H1 (cell line): ENCODE results near the gene CFAP61.

ENCODE experiments used
- BRCA1 ChIP-seq: IDR thresholded peaks from 2 replicates; pipeline ENCODE4 v1.6.1; 2012; ENCODE audit warnings: low read depth, low read length, improper control_type of control experiment
- CEBPB ChIP-seq: IDR thresholded peaks from 2 replicates; pipeline ENCODE4 v1.6.1; 2012; ENCODE audit warnings: low read depth, low read length
- CTBP2 ChIP-seq: IDR thresholded peaks from 2 replicates; pipeline ENCODE4 v1.7.0; 2011; ENCODE audit warnings: borderline replicate concordance, mild to moderate bottlenecking, moderate library complexity, mixed read lengths, low read length; ENCODE audit not compliant: insufficient read depth, insufficient read length
- CTCF ChIP-seq, 3 experiments: IDR thresholded peaks; 1 replicate in 2 of 3; 2 replicates in 1 of 3; pipeline versions ENCODE4 v1.5.1 to v1.6.1; 2011; ENCODE audit warnings: low read length in 3 of 3, mild to moderate bottlenecking in 3 of 3, inconsistent platforms in 2 of 3, low read depth in 1 of 3, moderate library complexity in 1 of 3; ENCODE audit not compliant: insufficient read depth in 1 of 3; ENCODE audit errors: control extremely low read depth in 1 of 3
- EGR1 ChIP-seq: IDR thresholded peaks from 2 replicates; pipeline ENCODE4 v1.6.1; 2011; ENCODE audit warnings: low read depth, low read length, borderline replicate concordance
- EP300 ChIP-seq, 2 experiments: IDR thresholded peaks; 1 replicate in 1 of 2; 2 replicates in 1 of 2; pipeline ENCODE4 v1.6.1; 2011 to 2012; ENCODE audit warnings: low read depth in 2 of 2, low read length in 2 of 2, mild to moderate bottlenecking in 2 of 2, borderline replicate concordance in 1 of 2, inconsistent platforms in 1 of 2, moderate library complexity in 1 of 2
- FOSL1 ChIP-seq: IDR thresholded peaks from 2 replicates; pipeline ENCODE4 v1.6.1; 2011; ENCODE audit warnings: mild to moderate bottlenecking, low read depth, low read length, moderate library complexity; ENCODE audit not compliant: insufficient read depth
- GABPA ChIP-seq: IDR thresholded peaks from 2 replicates; pipeline ENCODE4 v1.6.1; 2011; ENCODE audit warnings: mild to moderate bottlenecking, low read length, moderate library complexity, borderline replicate concordance; ENCODE audit not compliant: insufficient read depth
- POLR2A ChIP-seq, 2 experiments: IDR thresholded peaks; 1 replicate in 1 of 2; 2 replicates in 1 of 2; pipeline ENCODE4 v1.6.1; 2011; ENCODE audit warnings: low read depth in 2 of 2, low read length in 2 of 2, mild to moderate bottlenecking in 2 of 2; ENCODE audit errors: control extremely low read depth in 1 of 2
- POLR2AphosphoS5 ChIP-seq: IDR thresholded peaks from 2 replicates; pipeline ENCODE4 v1.6.1; 2011; ENCODE audit warnings: low read depth, low read length
- SP1 ChIP-seq: IDR thresholded peaks from 2 replicates; pipeline ENCODE4 v1.6.1; 2011; ENCODE audit warnings: low read depth, low read length
- SRF ChIP-seq: IDR thresholded peaks from 2 replicates; pipeline ENCODE4 v1.6.1; 2011; ENCODE audit warnings: mild to moderate bottlenecking, low read depth, low read length, moderate library complexity
- YY1 ChIP-seq: IDR thresholded peaks from 2 replicates; pipeline ENCODE4 v1.6.1; 2011; ENCODE audit warnings: low read depth, mild to moderate bottlenecking, low read length
- ZNF274 ChIP-seq: IDR thresholded peaks from 2 replicates; pipeline ENCODE4 v1.7.0; 2012; ENCODE audit warnings: low read length, borderline replicate concordance; ENCODE audit errors: extremely low read depth

- TF ChIP-seq BRCA1 (no peak), CTCF (IDR thresholded peaks at IDR 0.05; ENCODE audit: control extremely low read depth in 1 of 3, insufficient read depth in 1 of 3, low read depth in 1 of 3, low read length in 3 of 3) (no peak), CEBPB (no peak), EP300 (IDR thresholded peaks at IDR 0.05; ENCODE audit: borderline replicate concordance in 1 of 2, low read depth in 2 of 2, low read length in 2 of 2) (no peak), POLR2AphosphoS5 (no peak), POLR2A (IDR thresholded peaks at IDR 0.05; ENCODE audit: control extremely low read depth in 1 of 2, low read depth in 2 of 2, low read length in 2 of 2) (no peak), ZNF274 (no peak), FOSL1 (no peak), SP1 (no peak), EGR1 (no peak), YY1 (no peak), SRF (no peak), GABPA (no peak), CTBP2 (no peak)
These were observed 291.6 kb downstream of the CFAP61 start for GRCh38 chr20:20343932-20344331.
